ENCODE measurements around the gene NCSTN.

NCSTN gene

DNA sequence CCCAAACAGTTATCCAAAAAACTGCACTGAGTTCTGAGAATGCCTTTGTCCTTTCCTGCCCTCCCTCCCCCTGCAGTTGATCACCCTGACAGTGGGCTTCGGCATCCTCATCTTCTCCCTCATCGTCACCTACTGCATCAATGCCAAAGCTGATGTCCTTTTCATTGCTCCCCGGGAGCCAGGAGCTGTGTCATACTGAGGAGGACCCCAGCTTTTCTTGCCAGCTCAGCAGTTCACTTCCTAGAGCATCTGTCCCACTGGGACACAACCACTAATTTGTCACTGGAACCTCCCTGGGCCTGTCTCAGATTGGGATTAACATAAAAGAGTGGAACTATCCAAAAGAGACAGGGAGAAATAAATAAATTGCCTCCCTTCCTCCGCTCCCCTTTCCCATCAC lies 14.9 kb downstream of the NCSTN start:
- H3K9me2 ChIP-seq (replicated peaks; ENCODE audit: insufficient read depth, low read length) = no peaks in the 10 kb centered on the region
- no peaks in the 10 kb centered on the region for H4K20me1 ChIP-seq (ENCODE audit: low read depth, low read length)
- H3F3A ChIP-seq (ENCODE audit: insufficient read depth) = no peaks in the 10 kb centered on the region
- H3K4me3 ChIP-seq (ENCODE audit: insufficient read depth, low read length, poor library complexity, severe bottlenecking) = no peak overlapping the region
- no peak overlapping the region for H3K9ac ChIP-seq (ENCODE audit: low read length)
- no peaks in the 10 kb centered on the region for H3K9me3 ChIP-seq (ENCODE audit: insufficient read depth, low read length)
- no peak for TF ChIP-seq EZH2phosphoT487 (conservative IDR thresholded peaks at IDR 0.05; ENCODE audit: low read length)
- H2AFZ ChIP-seq (ENCODE audit: low read depth, low read length, severe bottlenecking) = no peak overlapping the region
- peaks cover 13% of the 10 kb centered on the region for H3K36me3 ChIP-seq (ENCODE audit: low read length)
- no peaks in the 10 kb centered on the region for H3K79me2 ChIP-seq (ENCODE audit: insufficient read depth, low read length)
- H3K27ac ChIP-seq (ENCODE audit: low read depth, low read length) = no peak overlapping the region
- H3K4me2 ChIP-seq (ENCODE audit: low read depth, low read length, poor library complexity, severe bottlenecking) = no peak overlapping the region
- H3K27me3 ChIP-seq (ENCODE audit: low read length) = no peaks in the 10 kb centered on the region

DNA sequence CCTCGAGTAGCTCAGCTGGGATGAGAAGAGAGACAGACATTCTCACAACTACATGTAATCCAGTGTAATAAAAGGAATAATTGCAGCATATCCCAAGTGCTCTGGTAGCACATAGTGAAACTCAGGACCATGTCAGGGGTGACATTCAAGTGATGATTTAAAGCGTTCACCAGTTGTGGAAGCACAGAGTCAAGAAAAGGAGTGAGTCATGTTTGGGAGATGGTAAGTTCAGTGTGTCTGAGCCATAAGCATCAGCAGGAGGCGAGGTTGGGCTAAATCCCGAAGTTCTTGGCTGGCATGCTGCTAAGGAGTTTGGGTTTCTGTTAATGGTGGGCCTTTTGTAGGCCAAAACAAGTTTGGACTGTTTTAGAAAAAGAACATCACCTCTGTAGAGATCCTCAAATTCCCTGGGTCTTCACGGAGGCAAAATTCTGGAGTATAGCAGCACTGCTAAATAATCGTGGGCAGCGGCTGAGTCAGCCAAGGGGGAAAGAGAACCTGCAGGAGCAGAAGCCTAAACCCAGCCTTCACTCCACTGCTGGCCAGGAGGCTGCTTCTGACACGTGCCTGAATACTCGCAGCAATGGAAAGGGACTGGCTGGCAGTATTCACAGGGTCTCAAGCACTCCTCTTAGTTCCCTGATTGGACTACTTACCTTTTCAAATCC lies 16.5 kb downstream of the NCSTN start:
- no peaks in the 10 kb centered on the region for H3K9me3 ChIP-seq (ENCODE audit: insufficient read depth, low read length)
- H3K9me2 ChIP-seq (replicated peaks; ENCODE audit: insufficient read depth, low read length) = no peaks in the 10 kb centered on the region
- no peaks in the 10 kb centered on the region for H3K79me2 ChIP-seq (ENCODE audit: insufficient read depth, low read length)
- H4K20me1 ChIP-seq (ENCODE audit: low read depth, low read length) = no peaks in the 10 kb centered on the region
- H3K27ac ChIP-seq (ENCODE audit: low read depth, low read length) = no peak overlapping the region
- no peak overlapping the region for H3K4me3 ChIP-seq (ENCODE audit: insufficient read depth, low read length, poor library complexity, severe bottlenecking)
- H2AFZ ChIP-seq (ENCODE audit: low read depth, low read length, severe bottlenecking) = no peak overlapping the region
- TF ChIP-seq EZH2phosphoT487 (conservative IDR thresholded peaks at IDR 0.05; ENCODE audit: low read length) = no peak
- TF ChIP-seq, protein P1, sequence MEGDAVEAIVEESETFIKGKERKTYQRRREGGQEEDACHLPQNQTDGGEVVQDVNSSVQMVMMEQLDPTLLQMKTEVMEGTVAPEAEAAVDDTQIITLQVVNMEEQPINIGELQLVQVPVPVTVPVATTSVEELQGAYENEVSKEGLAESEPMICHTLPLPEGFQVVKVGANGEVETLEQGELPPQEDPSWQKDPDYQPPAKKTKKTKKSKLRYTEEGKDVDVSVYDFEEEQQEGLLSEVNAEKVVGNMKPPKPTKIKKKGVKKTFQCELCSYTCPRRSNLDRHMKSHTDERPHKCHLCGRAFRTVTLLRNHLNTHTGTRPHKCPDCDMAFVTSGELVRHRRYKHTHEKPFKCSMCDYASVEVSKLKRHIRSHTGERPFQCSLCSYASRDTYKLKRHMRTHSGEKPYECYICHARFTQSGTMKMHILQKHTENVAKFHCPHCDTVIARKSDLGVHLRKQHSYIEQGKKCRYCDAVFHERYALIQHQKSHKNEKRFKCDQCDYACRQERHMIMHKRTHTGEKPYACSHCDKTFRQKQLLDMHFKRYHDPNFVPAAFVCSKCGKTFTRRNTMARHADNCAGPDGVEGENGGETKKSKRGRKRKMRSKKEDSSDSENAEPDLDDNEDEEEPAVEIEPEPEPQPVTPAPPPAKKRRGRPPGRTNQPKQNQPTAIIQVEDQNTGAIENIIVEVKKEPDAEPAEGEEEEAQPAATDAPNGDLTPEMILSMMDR (IDR thresholded peaks at IDR 0.05; ENCODE audit: insufficient read depth, low read length, poor library complexity, severe bottlenecking) = no peak
- 0 out of 2 replicates have a peak, but pooled peaks cover 7% of the 10 kb centered on the region for H3F3A ChIP-seq (ENCODE audit: insufficient read depth)
- no peaks in the 10 kb centered on the region for H3K27me3 ChIP-seq (ENCODE audit: low read length)
- H3K36me3 ChIP-seq (ENCODE audit: low read length) = 0 out of 2 replicates have a peak, but pooled peaks cover 6% of the 10 kb centered on the region
- H3K4me2 ChIP-seq (ENCODE audit: low read depth, low read length, poor library complexity, severe bottlenecking) = no peak overlapping the region
- no peak overlapping the region for H3K9ac ChIP-seq (ENCODE audit: low read length)

DNA sequence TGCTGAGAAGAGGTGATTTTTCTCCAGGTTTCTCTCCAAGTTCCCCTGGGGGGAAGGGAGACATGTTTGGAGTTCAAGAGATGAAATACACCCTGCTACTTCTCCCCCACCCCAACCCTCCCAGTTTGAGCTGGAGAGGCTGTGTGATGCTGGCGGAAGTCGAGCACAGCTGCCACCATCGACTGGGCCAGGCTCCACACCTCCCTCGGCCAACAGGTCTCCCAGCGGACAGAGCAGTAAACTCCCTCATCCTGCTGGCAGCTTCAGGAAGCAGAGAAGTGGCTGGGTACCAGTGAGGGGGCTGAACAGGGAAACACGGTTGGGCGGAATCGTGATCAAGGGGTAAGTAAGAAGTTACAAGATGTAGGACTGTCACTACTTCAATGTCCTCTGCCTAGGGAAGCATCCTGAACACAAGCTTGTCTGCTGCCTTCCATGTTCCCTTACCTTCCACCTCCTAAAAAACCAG lies 17.1 kb downstream of the NCSTN start:
- Histone ChIP-seq H3K9ac (ENCODE audit: low read length) (no peak overlapping the region), H3K79me2 (ENCODE audit: insufficient read depth, low read length) (no peaks in the 10 kb centered on the region), H3K27me3 (ENCODE audit: low read length) (no peaks in the 10 kb centered on the region), H4K20me1 (ENCODE audit: low read depth, low read length) (no peaks in the 10 kb centered on the region), H3F3A (ENCODE audit: insufficient read depth) (0 out of 2 replicates have a peak, but pooled peaks cover 7% of the 10 kb centered on the region), H3K4me2 (ENCODE audit: low read depth, low read length, poor library complexity, severe bottlenecking) (no peak overlapping the region), H3K36me3 (ENCODE audit: low read length) (0 out of 2 replicates have a peak, but pooled peaks cover 6% of the 10 kb centered on the region), H3K9me2 (replicated peaks; ENCODE audit: insufficient read depth, low read length) (no peaks in the 10 kb centered on the region), H2AFZ (ENCODE audit: low read depth, low read length, severe bottlenecking) (no peak overlapping the region), H3K27ac (ENCODE audit: low read depth, low read length) (no peak overlapping the region), H3K9me3 (ENCODE audit: insufficient read depth, low read length) (no peaks in the 10 kb centered on the region), H3K4me3 (ENCODE audit: insufficient read depth, low read length, poor library complexity, severe bottlenecking) (no peak overlapping the region)
- TF ChIP-seq EZH2phosphoT487 (conservative IDR thresholded peaks at IDR 0.05; ENCODE audit: low read length) = no peak
- TF ChIP-seq, protein P1 (IDR thresholded peaks at IDR 0.05; ENCODE audit: insufficient read depth, low read length, poor library complexity, severe bottlenecking) = no peak

DNA sequence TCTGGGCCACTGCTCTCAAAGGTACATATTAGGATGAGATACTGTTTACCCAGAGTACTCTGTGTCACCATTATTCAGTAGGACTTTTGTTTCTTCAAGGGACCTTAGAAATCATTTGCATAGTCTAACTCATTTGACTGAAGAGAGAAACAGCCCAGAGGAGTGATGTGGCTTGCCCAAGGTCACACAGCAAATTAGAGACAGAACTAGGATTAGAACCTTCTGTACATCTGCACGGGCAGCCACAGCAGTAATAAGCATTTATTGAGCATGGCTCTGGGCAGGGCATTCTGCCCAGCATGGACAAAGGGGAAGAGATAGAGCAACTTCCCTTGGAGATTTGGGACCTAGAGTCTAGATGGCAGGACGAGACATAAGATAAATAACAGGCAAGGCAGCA lies 18.0 kb downstream of the NCSTN start:
- H4K20me1 ChIP-seq (ENCODE audit: low read depth, low read length) = no peaks in the 10 kb centered on the region
- H3K4me2 ChIP-seq (ENCODE audit: low read depth, low read length, poor library complexity, severe bottlenecking) = no peak overlapping the region
- no peaks in the 10 kb centered on the region for H3K9me2 ChIP-seq (replicated peaks; ENCODE audit: insufficient read depth, low read length)
- no peaks in the 10 kb centered on the region for H3K79me2 ChIP-seq (ENCODE audit: insufficient read depth, low read length)
- no peak overlapping the region for H3K9ac ChIP-seq (ENCODE audit: low read length)
- no peaks in the 10 kb centered on the region for H3K9me3 ChIP-seq (ENCODE audit: insufficient read depth, low read length)
- H3K27me3 ChIP-seq (ENCODE audit: low read length) = no peaks in the 10 kb centered on the region
- no peak overlapping the region for H3K4me3 ChIP-seq (ENCODE audit: insufficient read depth, low read length, poor library complexity, severe bottlenecking)
- H3F3A ChIP-seq (ENCODE audit: insufficient read depth) = 0 out of 2 replicates have a peak, but pooled peaks cover 7% of the 10 kb centered on the region
- no peak overlapping the region for H3K27ac ChIP-seq (ENCODE audit: low read depth, low read length)
- no peak for TF ChIP-seq EZH2phosphoT487 (conservative IDR thresholded peaks at IDR 0.05; ENCODE audit: low read length)
- TF ChIP-seq, protein P1 (IDR thresholded peaks at IDR 0.05; ENCODE audit: insufficient read depth, low read length, poor library complexity, severe bottlenecking) = no peak
- H3K36me3 ChIP-seq (ENCODE audit: low read length) = 0 out of 2 replicates have a peak, but pooled peaks cover 3% of the 10 kb centered on the region
- no peak overlapping the region for H2AFZ ChIP-seq (ENCODE audit: low read depth, low read length, severe bottlenecking)
